GM21619 (cell line): ENCODE results near the gene MXRA7.
"Not testable (repeated sequence)": the region's sequence is repeated elsewhere in the genome, so short reads cannot be mapped to it uniquely, and the experiment has no call there.

Experiments
- ATAC-seq: cut with Tn5 transposase; IDR thresholded peaks from one replicate; pipeline ENCODE4 v1.9.1; 2021; ENCODE audit not compliant: unreplicated experiment

The MXRA7 gene

DNA sequence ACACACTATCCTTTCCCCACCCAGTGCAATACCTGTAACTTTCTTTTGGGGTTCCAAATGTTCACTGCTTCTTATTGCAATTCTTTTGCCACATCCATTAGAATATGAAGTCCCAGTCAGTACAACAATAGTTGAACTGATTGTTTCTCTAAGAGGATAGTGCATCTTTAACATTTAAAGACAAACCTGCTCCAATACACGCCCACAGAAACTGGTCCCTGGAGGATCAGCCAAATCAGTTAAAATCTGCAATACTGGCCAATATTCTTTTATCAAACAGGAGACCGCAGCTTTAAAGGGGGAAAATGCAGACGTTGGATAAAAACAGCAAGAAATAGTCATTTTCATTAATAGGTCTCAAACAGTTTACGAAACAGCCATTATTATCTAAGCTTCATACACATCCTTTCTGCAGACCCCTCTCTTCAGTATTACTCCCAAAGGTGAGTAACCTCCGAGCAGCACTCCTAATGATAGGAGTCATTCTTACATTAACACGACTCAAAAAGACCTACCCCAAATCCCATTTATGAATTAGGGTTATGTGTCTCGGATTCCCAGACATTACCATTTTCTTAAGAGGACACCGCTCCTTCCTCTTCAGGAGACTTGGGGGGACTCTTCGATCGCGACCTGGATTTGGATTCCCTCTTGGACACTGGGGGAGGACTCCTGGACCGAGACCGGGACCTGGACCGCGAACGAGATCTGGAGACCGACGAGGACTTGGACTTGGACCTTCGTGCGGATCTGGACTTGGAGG lies 25.0 kb upstream of the MXRA7 start:
- no peak for ATAC-seq

DNA sequence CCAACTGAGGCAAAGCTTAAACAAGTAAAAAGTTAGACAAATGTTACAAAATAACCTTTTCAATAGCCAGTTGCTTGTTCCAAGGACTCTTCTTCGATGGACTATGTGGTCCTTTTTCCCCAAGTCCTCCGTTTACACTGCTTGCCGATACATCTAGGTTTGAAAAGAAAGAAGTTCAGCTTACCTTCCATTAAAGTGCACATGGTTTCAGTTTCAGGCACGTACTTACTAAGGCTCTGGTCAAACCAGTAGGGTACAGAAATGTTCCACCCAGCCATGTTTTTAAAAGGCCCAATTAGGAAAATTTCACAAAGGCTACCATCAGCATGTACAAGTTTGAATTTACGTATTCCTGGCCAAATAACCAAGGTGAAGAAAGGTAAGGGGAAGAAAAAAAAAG lies 24.2 kb upstream of the MXRA7 start:
- ATAC-seq = no peak

DNA sequence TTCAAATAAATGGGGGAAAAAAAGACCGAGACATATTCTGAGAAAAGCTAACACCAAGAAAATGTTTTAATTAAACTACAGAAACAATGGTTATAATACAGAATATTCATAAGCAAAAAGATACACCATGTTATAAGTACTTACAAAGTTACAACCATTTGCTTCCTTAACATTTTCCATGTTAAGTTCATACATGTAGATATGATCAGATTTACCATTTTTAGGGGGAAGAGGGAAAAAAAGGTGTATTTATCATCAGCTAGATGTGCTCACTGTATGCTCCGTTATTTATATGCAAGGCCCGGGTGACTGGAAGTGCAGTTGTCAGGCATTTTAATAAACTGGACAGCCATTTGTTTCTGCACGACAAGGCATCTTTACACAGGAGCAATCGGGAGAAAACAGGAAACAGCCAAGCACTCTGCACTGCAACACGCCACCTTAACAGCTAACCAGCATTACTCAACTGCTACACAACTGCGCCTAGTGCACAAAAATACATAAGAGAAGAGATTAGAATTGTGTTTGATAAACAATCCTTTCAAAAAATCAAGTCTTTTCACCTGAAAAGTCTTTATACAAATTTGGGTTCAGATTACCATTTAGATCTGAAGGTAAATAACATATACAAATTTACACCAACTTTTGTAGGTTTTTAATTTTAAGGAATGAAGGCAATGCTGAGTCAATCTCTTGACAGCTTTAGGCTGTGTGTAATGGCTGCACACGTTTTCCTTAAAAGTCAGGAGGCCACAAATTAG lies 23.5 kb upstream of the MXRA7 start:
- ATAC-seq = no peak

DNA sequence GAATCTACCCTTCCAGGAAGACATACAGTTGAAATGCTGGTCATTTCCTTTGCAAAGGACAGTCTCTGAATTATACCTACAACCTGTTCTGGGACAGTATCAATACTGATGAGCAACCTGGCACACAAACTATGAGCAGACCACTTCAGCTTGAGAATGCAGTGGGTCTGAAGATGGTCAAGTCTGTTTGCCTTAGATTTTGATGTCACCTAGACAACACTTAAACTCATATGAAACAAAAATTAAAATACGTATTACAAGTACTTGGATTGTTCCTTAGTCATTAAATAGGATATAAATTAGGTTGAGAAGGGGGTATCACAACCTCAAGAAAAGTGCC lies 22.8 kb upstream of the MXRA7 start:
- ATAC-seq = no peak

DNA sequence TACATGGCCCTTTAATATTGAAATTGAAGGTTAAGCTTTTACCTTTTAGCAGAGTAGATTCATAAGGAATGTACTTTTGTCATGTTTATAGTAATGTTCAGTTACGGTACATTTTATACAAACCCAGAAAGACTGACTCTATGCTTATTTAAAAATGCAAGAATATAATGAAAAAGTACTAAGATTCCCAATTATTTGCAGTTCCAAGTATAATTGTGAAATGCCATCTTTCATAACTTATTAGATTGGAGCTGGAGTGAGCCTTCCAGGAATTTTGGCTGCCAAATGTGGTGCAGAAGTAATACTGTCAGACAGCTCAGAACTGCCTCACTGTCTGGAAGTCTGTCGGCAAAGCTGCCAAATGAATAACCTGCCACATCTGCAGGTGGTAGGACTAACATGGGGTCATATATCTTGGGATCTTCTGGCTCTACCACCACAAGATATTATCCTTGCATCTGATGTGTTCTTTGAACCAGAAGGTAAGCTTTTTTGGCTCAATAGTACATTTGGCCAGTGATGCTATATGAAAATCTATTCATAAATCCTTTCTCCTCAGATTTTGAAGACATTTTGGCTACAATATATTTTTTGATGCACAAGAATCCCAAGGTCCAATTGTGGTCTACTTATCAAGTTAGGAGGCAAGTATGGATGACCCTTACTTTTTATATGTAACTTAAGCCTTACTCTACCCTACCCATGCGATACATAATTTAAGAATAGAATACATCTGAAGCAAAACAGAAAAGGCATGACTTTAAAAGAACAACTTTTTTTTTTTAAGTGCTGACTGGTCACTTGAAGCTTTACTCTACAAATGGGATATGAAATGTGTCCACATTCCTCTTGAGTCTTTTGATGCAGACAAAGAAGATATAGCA lies 22.2 kb upstream of the MXRA7 start:
- ATAC-seq = no peak

DNA sequence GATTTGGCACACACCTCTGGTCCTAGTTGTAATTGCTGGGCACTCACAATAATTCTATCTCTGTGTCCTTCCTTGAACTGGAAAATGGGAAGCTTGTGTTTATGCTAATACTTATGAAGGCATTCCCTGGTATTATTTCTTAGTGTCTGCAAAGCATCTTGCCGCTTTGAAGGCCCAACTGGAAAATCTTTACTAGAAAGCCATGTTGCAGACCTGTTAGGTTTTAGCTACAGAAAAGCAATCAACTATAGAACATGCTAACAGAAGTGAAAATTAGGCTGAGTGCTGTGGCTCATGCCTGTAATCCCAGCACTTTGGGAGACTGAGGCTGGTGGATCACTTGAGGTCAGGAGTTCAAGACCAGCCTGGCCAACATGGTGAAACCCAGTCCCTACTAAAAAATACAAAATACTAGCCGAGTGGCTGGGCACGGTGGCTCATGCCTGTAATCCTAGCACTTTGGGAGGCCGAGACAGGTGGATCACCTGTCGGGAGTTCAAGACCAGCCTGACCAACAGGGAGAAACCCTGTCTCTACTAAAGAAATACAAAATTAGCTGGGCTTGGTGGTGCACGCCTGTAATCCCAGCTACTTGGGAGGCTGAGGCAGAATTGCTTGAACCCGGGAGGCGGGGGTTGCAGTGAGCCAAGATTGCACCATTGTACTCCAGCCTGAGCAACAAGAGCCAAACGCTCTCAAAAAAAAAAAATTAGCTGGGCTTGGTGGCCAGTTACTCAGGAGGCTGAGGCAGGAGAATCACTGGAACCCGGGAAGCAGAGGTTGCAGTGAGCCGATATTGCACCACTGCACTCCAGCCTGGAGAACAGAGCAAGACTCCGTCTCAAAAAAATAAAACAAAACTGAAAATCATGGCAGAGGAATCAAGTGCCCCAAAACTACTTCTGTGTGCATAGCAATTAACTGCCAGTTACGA lies 21.3 kb upstream of the MXRA7 start:
- not testable (repeated sequence) for ATAC-seq

DNA sequence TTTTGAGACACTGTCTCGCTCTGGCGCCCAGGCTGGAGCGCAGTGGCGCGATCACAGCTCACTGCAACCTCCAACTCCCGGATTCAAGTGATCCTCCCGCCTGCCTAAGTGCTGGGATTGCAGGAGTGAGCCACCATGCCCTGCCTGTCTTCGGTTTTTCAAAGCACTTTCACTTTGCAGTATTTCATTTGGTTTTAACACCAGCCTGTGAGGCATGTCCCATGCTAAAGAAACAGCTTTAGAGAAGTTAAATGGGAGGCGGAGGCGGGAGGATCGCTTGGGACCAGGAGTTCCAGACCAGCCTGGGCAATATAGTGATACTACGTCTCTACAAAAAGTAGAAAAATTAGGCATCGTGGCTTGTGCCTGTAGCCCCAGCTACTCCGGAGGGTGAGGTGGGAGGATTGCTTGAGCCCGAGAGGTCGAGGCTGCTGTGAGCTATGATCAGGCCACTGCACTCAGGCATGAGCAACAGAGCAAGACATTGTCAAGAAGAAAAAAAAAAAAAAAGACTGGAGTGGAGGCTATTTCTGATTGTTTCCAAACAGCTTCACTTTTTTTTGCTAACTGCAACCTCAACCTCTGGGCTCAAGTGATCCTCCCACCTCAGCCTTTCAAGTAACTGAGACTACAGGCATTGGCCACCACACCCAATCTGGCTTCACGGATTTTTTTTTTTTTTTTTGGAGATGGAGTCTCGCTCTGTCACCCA lies 17.1 kb upstream of the MXRA7 start:
- ATAC-seq = no peak

DNA sequence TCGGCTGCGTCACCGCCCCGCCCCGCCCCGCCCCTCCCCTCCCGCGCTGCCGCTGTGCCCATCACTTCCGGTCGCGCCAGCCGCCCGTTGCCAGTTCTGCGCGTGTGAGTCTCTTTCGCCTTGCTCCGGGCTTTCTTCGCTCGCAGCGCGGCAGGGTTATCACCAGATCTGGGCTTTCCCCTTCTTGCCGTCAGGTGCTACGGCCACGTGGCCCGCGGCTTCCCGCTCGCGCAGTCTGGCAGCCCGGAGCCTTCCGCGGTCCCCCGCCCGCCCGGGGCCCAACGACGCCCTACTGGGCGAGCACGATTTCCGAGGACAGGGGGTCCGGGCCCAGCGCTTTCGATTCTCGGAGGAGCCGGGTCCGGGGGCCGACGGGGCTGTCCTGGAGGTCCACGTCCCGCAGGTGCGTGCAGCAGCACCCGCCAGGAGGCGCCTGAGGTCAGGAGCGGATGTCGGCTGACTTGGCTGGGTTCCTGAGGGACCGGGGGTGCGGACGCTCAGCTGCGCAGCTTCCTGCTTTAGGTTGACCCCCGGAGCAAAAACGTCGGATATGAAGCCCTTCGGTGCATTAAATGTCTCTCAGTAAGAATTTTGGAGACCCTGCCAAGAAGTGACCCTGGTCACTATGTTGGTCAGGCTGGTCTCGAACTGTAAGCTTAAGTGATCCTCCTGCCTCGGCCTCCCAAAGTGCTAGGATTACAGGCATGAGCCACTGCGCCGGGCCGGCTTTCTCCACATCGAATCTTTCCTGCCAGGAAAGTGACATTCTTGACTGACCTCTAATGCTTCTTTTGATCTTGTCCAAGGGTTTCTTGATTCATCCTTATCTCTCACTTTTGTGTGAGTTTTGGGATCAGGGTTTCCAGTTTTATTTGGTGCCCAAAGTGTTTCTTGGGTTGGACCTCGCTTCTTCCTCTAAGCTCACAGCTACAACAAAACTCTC lies 16.3 kb upstream of the MXRA7 start, which contains the start of gene METTL23:
Gene METTL23 (plus strand): TSS at position 64 of the 943 bp plus-strand sequence. CDS start 2,872 bp downstream, outside the sequence.
- peak; percentile 38 for ATAC-seq

DNA sequence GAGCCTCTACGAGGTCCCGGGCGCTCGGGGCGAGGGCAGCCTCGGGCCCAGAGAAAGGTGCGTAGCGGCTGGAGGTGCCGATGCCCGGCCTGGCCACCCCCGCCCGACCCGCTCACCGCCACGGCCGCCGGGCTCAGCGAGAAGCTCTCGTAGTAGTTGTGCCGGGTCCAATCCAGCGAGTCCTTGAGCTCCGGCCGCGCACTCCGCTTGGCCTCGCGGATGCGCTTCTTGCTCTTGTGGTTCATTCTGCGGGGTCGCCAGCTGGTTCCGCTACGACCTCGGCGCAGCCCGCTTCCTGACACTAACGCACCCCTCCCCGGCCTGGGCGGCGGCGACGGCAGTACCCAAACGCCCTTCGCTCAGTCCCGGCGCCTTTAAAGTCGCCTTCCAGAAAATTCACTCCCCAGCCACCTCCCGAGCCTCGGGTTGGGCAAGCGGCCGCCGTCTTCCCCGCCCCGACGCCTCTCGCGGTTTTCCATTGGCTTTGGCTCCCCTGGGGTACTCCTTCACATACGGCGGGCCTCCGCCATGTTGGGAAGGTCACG lies 15.5 kb upstream of the MXRA7 start, which contains the start of gene JMJD6:
Gene JMJD6 (minus strand): TSS at position 376 of the 545 bp plus-strand sequence. CDS start 131 bp downstream, at position 245.
- ATAC-seq = peak; percentile 57

DNA sequence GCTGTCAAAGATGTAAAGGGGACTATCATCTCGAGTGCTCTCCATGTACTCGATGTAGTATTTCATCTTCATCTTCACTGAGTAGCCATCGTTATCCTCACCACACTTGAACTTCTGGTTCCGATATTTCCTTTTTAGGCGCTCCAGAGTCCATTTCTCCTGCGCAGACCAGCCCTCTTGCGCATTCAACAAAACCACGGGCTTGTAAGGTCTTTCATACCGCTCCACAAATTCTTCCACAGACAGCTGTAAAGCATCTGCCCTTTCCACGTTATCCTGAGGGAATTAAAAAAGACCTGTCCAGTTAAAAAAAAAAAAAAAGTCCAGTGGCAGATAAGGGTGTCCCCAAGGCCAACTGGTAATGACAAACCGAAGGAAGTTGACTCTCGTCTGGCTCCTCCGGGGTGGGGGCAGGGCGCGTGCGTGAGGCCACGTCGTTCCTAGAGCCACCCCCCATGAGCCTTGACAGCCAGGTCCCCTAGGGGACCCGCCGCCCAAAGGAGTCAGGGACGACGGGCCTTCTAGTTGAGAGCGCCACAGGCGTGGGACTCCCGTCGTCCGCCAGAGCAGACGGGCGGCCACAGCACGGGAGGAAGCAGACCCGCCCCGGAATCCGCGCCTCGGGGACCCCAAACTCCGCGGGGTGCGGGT lies 14.9 kb upstream of the MXRA7 start:
- ATAC-seq = peak; percentile 20

DNA sequence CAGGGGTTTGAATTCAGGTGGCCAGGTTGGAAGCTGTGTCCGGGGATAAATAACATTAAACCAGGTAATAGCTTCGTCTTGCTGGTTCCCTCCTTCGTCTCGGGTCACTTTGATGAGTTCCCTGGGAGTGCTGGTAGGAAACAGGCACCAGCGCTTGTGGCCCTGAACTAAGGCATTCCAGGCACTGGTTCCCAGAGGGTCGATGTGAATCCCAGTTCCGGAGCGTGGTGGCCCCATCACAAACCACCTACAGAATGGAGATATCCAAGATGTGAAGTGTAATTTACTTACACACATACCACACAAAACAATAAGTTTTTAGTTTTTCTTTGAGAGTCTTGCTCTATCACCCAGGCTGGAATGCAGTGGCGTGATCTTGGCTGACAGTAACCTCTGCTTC lies 13.0 kb upstream of the MXRA7 start:
- no peak for ATAC-seq

DNA sequence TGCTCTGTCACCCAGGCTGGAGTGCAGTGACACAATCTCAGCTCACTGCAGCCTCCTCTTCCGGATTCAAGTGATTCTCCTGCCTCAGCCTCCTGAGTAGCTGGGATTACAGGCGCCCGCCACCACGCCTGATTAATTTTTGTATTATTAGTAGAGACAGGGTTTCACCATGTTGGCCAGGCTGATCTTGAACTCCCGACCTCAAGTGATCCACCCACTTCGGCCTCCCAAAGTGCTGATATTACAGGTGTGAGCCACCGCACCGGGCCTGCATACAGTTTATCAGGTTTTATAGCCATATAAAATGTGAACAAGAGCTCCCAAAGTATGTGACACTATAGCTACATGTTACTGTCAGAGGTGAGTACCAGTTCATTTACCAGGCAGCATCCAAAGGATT lies 12.2 kb upstream of the MXRA7 start:
- ATAC-seq = not testable (repeated sequence)

DNA sequence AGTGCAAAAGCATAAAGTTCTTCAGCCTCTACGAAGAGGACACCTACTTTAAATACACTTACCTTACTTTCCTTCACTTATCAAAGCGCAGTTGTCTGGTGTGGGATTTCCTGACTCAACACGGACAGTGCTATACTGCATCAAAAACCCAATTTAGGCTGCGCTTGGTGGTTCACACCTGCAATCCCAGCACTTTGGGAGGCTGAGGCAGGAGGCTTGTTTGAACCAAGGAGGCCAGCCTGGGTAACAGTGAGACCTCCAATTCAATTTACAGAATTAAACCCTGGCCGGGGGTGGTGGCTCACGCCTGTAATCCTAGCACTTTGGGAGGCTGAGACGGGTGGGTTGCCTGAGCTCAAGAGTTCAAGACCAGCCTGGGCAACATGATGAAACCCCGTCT lies 11.5 kb upstream of the MXRA7 start:
- no peak for ATAC-seq

DNA sequence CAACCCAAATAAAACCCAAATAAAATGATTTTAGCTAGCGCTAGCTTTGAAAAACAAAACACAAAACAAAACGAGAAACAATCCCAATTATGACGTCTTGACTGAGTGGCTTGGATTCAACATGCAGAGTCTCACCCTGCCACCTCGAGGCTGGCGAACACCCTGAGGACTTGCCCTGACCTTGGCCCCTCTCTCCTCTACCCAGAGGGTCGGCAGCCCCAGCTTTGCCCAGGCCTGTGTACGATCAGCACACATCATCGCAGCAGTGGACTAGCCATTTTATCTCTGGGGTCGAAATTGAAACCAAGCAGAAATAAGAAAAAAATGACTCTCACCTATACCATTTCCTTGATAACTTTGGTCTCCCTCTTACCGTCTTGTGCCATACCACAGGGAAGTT lies 10.7 kb upstream of the MXRA7 start:
- ATAC-seq = no peak

DNA sequence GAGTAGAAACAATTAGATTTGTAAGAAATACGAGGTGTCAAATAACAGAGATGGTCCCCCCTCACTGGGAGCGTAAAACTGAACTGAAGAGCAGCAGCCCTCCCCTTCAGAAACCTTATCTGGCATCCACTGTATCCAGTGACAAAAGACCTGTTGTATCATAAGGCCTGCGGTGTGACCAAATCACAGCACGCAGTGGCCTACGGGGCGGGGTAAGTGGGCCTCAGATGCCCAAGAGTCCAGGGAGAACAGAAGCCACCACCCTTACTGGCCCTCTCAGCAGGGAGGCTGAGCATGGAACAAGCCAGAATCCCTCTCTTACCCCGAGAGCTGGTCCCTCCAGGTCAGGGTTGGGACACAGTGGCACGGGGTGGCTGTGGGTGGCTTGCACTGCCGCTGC lies 10.2 kb upstream of the MXRA7 start:
- ATAC-seq = no peak

DNA sequence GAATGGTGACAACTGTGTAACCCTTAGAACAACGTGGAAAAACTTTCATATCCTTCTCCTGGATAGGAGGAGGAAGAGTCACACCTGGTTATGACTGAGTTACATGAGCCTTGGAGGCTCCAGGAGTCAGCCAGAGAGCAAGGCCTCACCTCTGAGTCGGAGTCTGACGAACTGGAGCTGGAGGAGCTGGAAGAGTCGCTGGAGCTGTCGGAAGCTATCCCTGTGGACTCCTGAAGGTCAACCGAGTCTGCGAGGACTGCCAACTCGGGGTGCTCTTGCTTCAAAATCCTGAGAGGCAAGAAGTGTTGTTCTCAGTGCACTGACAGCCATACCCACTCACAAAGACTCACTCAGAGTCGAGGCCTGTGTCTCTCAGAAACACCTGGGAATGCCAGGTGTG lies 9.4 kb upstream of the MXRA7 start:
- ATAC-seq = no peak

DNA sequence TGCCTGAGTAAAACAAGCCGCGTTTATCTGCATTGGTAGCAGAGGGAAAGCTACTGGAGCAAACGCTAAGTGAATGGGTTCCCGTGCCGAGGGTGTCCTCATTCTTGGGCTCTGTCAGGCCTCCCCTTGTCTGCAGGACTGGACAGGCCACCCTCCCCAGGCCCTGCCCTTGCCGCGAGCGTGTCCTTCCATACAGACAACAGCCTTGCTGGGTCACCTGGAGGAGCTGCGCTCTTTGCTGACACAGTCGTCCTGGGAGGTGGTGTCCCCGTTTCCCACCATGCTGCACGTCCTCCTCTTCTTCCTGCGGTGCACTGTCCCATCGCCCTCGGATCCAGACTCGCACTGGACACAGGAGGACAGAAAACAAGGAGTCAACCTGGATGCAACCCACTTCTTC lies 7.8 kb upstream of the MXRA7 start:
- no peak for ATAC-seq

DNA sequence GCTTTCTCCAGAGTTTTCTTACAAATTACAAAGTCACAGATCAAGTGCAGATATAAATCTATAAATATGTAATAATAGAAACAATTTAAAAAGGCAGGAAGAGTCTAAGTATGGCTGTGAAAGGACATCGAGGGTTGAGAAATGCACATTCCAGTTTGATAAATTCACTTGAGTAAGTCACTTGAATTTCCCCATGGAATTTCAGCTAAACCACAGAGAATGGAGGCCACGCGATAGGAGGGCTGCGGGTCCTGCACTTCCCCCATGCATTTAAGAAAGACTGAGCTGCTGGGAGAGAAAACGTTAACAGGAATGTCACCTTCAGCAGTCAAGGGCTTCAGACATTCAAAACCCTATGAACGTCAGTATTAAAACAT lies 6.1 kb upstream of the MXRA7 start:
- no peak for ATAC-seq
